WTC11 (cell line): ENCODE measurements around the gene CS. TPM values are rescaled to one million over a fixed set of nuclear protein-coding genes. Genes with fewer than 3 reads are reported as not detected.

Experiments
- ATAC-seq: fragments of 200-7000 bp; cut with Tn5 transposase; 2 replicates; pipeline ENCODE4 v1.10.0; 2021; ENCODE audit warnings: mild to moderate bottlenecking, moderate library complexity
- CTCF ChIA-PET: fragments of 300-600 bp; sonication (Branson Sonifier 250); formaldehyde crosslinking; loops from one replicate; lab custom pipeline; 2021; ENCODE audit warnings: antibody characterized with exemption; lab: Charles Lee
- POLR2A ChIA-PET: fragments of 350-600 bp; sonication (Branson Sonifier 250); formaldehyde crosslinking; loops from one replicate; lab custom pipeline; 2021; ENCODE audit warnings: antibody characterized with exemption; lab: Charles Lee
- DNase-seq: peaks from one replicate; pipeline ENCODE4 v3.0.0; 2021; ENCODE audit warnings: low spot score
- H3K27ac Mint-ChIP-seq: 2 replicates; pipeline ENCODE4 v1.8.0; 2021; ENCODE audit warnings: mixed read lengths
- H3K27me3 Mint-ChIP-seq: 2 replicates; pipeline ENCODE4 v1.8.0; 2021; ENCODE audit warnings: low read depth, mild to moderate bottlenecking, moderate library complexity, mixed read lengths
- H3K36me3 Mint-ChIP-seq: 2 replicates; pipeline ENCODE4 v1.8.0; 2021; ENCODE audit warnings: mixed read lengths
- H3K4me1 Mint-ChIP-seq: 2 replicates; pipeline ENCODE4 v1.8.0; 2022; ENCODE audit warnings: mixed read lengths
- H3K4me3 Mint-ChIP-seq: 2 replicates; pipeline ENCODE4 v1.8.0; 2021; ENCODE audit warnings: mild to moderate bottlenecking, moderate library complexity, mixed read lengths
- H3K9me3 Mint-ChIP-seq: 2 replicates; pipeline ENCODE4 v1.8.0; 2021; ENCODE audit warnings: mixed read lengths
- ARID4B ChIP-seq: sonication (generic); formaldehyde crosslinking; IDR thresholded peaks from 2 replicates; pipeline ENCODE4 v1.8.0; 2023; ENCODE audit warnings: missing genetic modification reagents, mild to moderate bottlenecking, borderline replicate concordance
- ATF3 ChIP-seq: sonication (generic); formaldehyde crosslinking; conservative IDR thresholded peaks from 2 replicates; pipeline ENCODE4 v1.8.1; 2022; ENCODE audit warnings: mild to moderate bottlenecking, missing genetic modification reagents
- E2F5 ChIP-seq: sonication (generic); formaldehyde crosslinking; IDR thresholded peaks from 2 replicates; pipeline ENCODE4 v1.8.1; 2022; ENCODE audit warnings: mild to moderate bottlenecking, moderate library complexity, missing genetic modification reagents
- GABPB1 ChIP-seq: sonication (generic); formaldehyde crosslinking; IDR thresholded peaks from 2 replicates; pipeline ENCODE4 v1.8.1; 2023; ENCODE audit warnings: mild to moderate bottlenecking, missing genetic modification reagents
- MYBL2 ChIP-seq: sonication (generic); formaldehyde crosslinking; IDR thresholded peaks from 2 replicates; pipeline ENCODE4 v1.8.1; 2023; ENCODE audit warnings: mild to moderate bottlenecking, moderate library complexity, missing genetic modification reagents
- NFATC4 ChIP-seq: fragments of 250-450 bp; sonication (Bioruptor Pico); IDR thresholded peaks from 2 replicates; pipeline ENCODE4 v1.9.0; 2021; ENCODE audit warnings: mild to moderate bottlenecking
- NFE2L1 ChIP-seq: sonication (generic); formaldehyde crosslinking; IDR thresholded peaks from 2 replicates; pipeline ENCODE4 v1.8.1; 2023; ENCODE audit warnings: missing genetic modification reagents
- NFYB ChIP-seq: sonication (generic); formaldehyde crosslinking; conservative IDR thresholded peaks from 2 replicates; pipeline ENCODE4 v1.8.0; 2022; ENCODE audit warnings: low read depth, missing genetic modification reagents
- NR3C1 ChIP-seq: sonication (generic); formaldehyde crosslinking; conservative IDR thresholded peaks from 2 replicates; pipeline ENCODE4 v1.8.1; 2023; ENCODE audit warnings: low read depth, mild to moderate bottlenecking, missing genetic modification reagents
- USF2 ChIP-seq: sonication (generic); formaldehyde crosslinking; IDR thresholded peaks from 2 replicates; pipeline ENCODE4 v1.8.1; 2023; ENCODE audit warnings: mild to moderate bottlenecking, missing genetic modification reagents, moderate library complexity
- ZMAT4 ChIP-seq: fragments of 250-450 bp; sonication (Bioruptor Pico); IDR thresholded peaks from 2 replicates; pipeline ENCODE4 v1.9.0; 2021; ENCODE audit warnings: mild to moderate bottlenecking
- ZNF121 ChIP-seq: sonication (generic); formaldehyde crosslinking; IDR thresholded peaks from 2 replicates; pipeline ENCODE4 v1.8.0; 2023; ENCODE audit warnings: missing genetic modification reagents
- ZNF138 ChIP-seq: sonication (generic); formaldehyde crosslinking; conservative IDR thresholded peaks from 2 replicates; pipeline ENCODE4 v1.8.1; 2022; ENCODE audit warnings: mild to moderate bottlenecking, moderate library complexity, missing genetic modification reagents
- ZNF425 ChIP-seq: fragments of 250-450 bp; sonication (Bioruptor Pico); conservative IDR thresholded peaks from 2 replicates; pipeline ENCODE4 v1.9.0; 2021; ENCODE audit warnings: mild to moderate bottlenecking
- total RNA-seq: library from RNA; stranded (reverse); gene quantifications from 3 replicates; pipeline ENCODE4 v1.2.3, GENCODE V29; 2021

CS gene
- total RNA-seq, 1 experiment from 2014 or later: 275 TPM

GRCh38 chr12:56230432-56231183 lies 69.5 kb downstream of the CS start (continued):
- no peak for TF ChIP-seq ZMAT4
- TF ChIP-seq GABPB1 (CRISPR knock-in tag): no peak
- TF ChIP-seq NFE2L1 (CRISPR knock-in tag): no peak
- TF ChIP-seq NR3C1 (CRISPR knock-in tag): no peak

- peaks cover 21% of the 10 kb centered on the region for H3K27me3 Mint-ChIP-seq
- DNase-seq (no peak), ATAC-seq (no peak)
- H3K36me3 Mint-ChIP-seq: peaks cover 5% of the 10 kb centered on the region; the same call in 1 of the 2 replicates
- no peak within 1 kb of the TSS for H3K27ac Mint-ChIP-seq
- no peaks in the 10 kb centered on the region for H3K9me3 Mint-ChIP-seq
- no peak within 1 kb of the TSS for H3K4me3 Mint-ChIP-seq
- ChIA-PET POLR2A (interaction anchor here (1.9 kb wide), 1 partner anchor 8 kb away, joined by 11 read pairs; the partner anchor contains the start of gene RNF41), CTCF (interaction anchor here (0.7 to 2.0 kb wide), 6 partner anchors 8 to 86 kb away, joined by 3 to 14 read pairs (median 5); partner anchors contain the start of genes ANKRD52, CNPY2 and RNF41)
- peaks cover 10% of the 10 kb centered on the region for H3K4me1 Mint-ChIP-seq
- TF ChIP-seq ZNF121 (no peak), NFYB (CRISPR knock-in tag) (no peak), ARID4B (CRISPR knock-in tag) (no peak)
- TF ChIP-seq, all 79 proteins: peak for 0
Measured at GRCh38 chr12:56229916-56230431, 70.2 kb downstream of the CS start, which contains the start of gene SLC39A5. SLC39A5 (plus strand) TSS chr12:56230051; CDS start chr12:56231275, 1,224 bp downstream.

- Mint-ChIP-seq H3K36me3 (peaks cover 5% of the 10 kb centered on the region; the same call in 1 of the 2 replicates), H3K9me3 (no peaks in the 10 kb centered on the region), H3K4me3 (no peak overlapping the region), H3K27me3 (peaks cover 14% of the 10 kb centered on the region), H3K4me1 (peaks cover 15% of the 10 kb centered on the region), H3K27ac (no peak overlapping the region)
- no peak for TF ChIP-seq USF2 (CRISPR knock-in tag)
- no peak for TF ChIP-seq ZNF138 (CRISPR knock-in tag)
- TF ChIP-seq ATF3 (CRISPR knock-in tag): no peak
- no peak for TF ChIP-seq ZNF425 (CRISPR knock-in tag)
- no peak for TF ChIP-seq NFATC4 (CRISPR knock-in tag)
- TF ChIP-seq MYBL2 (CRISPR knock-in tag): no peak
- no peak for TF ChIP-seq E2F5
- ChIA-PET POLR2A (no interaction called here), CTCF (no interaction called here)
- DNase-seq: no peak
- no peak for ATAC-seq
Measured at GRCh38 chr12:56229082-56229481, 71.0 kb downstream of the CS start.
